GM12878 (cell line): Measurements from ENCODE around the gene PARN. TPM values are rescaled to one million over a fixed set of nuclear protein-coding genes. Genes with fewer than 3 reads are reported as not detected.
A peak's percentile ranks its signal among the peaks of the same experiment; 100 is the strongest.

ENCODE experiments used
- ATAC-seq: fragments of 200-7000 bp; cut with Tn5 transposase; 3 replicates; pipeline ENCODE4 v1.9.1; 2020; ENCODE audit warnings: mild to moderate bottlenecking, moderate library complexity
- BruUV-seq: library from RNA; stranded (reverse); fragments of 400-500 nt; replicated peaks from 2 replicates; lab custom pipeline; 2021; lab: Mats Ljungman, UMichigan
- CTCF ChIA-PET: fragments of 300-600 bp; sonication (Branson Sonifier 250); formaldehyde crosslinking; extraction: SDS; loops from one replicate; lab custom pipeline; 2021; ENCODE audit warnings: inconsistent platforms; lab: Yijun Ruan, JAX
- POLR2A ChIA-PET: fragments of 350-600 bp; formaldehyde crosslinking; extraction: SDS; loops from one replicate; lab custom pipeline; 2021; ENCODE audit warnings: inconsistent platforms; lab: Charles Lee
- RAD21 ChIA-PET: fragments of 300-600 bp; sonication (Branson Sonifier 250); formaldehyde crosslinking; loops from one replicate; lab custom pipeline; 2023; ENCODE audit warnings: antibody characterized with exemption; ENCODE audit not compliant: unreplicated experiment; lab: Charles Lee
- SMC1A ChIA-PET: fragments of 300-600 bp; sonication (Branson Sonifier 250); formaldehyde crosslinking; loops from one replicate; lab custom pipeline; 2023; ENCODE audit not compliant: unreplicated experiment, uncharacterized antibody; lab: Charles Lee
- DNase-seq: peaks from one replicate; pipeline ENCODE4 v3.0.0-alpha.2; 2011; ENCODE audit warnings: low read depth, low spot score
- FAIRE-seq: peaks from 3 replicates; lab custom pipeline; 2011; peaks lifted over from hg19 to GRCh38; lab: Jason Lieb, UNC
- H2AFZ ChIP-seq: 2 replicates; pipeline ENCODE4 v1.6.0; 2011; ENCODE audit warnings: low read depth, low read length, control low read depth; ENCODE audit not compliant: control insufficient read depth
- H3K27ac ChIP-seq: 2 replicates; pipeline ENCODE4 v1.5.1; 2011; ENCODE audit warnings: control low read depth; ENCODE audit not compliant: control insufficient read depth, insufficient read depth
- H3K27me3 ChIP-seq, 2 experiments: replicated peaks in 1 of 2; 2 replicates each; pipeline versions ENCODE4 v1.6.0 to v1.6.1; 2011; ENCODE audit warnings: low read length in 1 of 2; ENCODE audit not compliant: control insufficient read depth in 2 of 2, insufficient read depth in 2 of 2
- H3K36me3 ChIP-seq, 2 experiments: 2 replicates each; pipeline ENCODE4 v1.5.1; 2011; ENCODE audit warnings: low read length in 1 of 2; ENCODE audit not compliant: control insufficient read depth in 2 of 2, insufficient read depth in 2 of 2
- H3K4me1 ChIP-seq: 2 replicates; pipeline ENCODE4 v1.6.1; 2011; ENCODE audit warnings: mild to moderate bottlenecking, low read length, moderate library complexity, mixed read lengths; ENCODE audit not compliant: control insufficient read depth, insufficient read depth
- H3K4me2 ChIP-seq: 2 replicates; pipeline ENCODE4 v1.6.0; 2011; ENCODE audit warnings: control low read depth; ENCODE audit not compliant: control insufficient read depth, insufficient read depth
- H3K4me3 ChIP-seq: fragments of 200-600 bp; sonication (generic); 2 replicates; pipeline ENCODE4 v1.5.1; 2016
- H3K79me2 ChIP-seq: 2 replicates; pipeline ENCODE4 v1.6.0; 2011; ENCODE audit warnings: low read length; ENCODE audit not compliant: control insufficient read depth, insufficient read depth
- H3K9ac ChIP-seq: 2 replicates; pipeline ENCODE4 v1.8.0; 2011; ENCODE audit warnings: low read length, control low read depth, mixed read lengths; ENCODE audit not compliant: control insufficient read depth, insufficient read depth
- H3K9me3 ChIP-seq: replicated peaks from 3 replicates; pipeline ENCODE4 v1.5.1; 2011; ENCODE audit warnings: mild to moderate bottlenecking, low read length; ENCODE audit not compliant: control insufficient read depth, insufficient read depth
- H4K20me1 ChIP-seq: 2 replicates; pipeline ENCODE4 v1.6.0; 2011; ENCODE audit not compliant: control insufficient read depth, insufficient read depth
- ATF7 ChIP-seq: fragments of 450-650 bp; IDR thresholded peaks from 2 replicates; pipeline ENCODE4 v1.6.1; 2016; ENCODE audit warnings: low read depth, mild to moderate bottlenecking
- NBN ChIP-seq: fragments of 450-650 bp; IDR thresholded peaks from 2 replicates; pipeline ENCODE4 v1.6.1; 2016
- SMAD1 ChIP-seq: fragments of 450-650 bp; IDR thresholded peaks from 2 replicates; pipeline ENCODE4 v1.6.1; 2018; ENCODE audit warnings: mild to moderate bottlenecking, low read depth; ENCODE audit not compliant: partially characterized antibody
- ZBTB4 ChIP-seq: fragments of 450-650 bp; formaldehyde crosslinking; IDR thresholded peaks from 2 replicates; pipeline ENCODE4 v1.4.0; 2022; ENCODE audit warnings: mild to moderate bottlenecking, moderate library complexity
- WGBS: methylation state at CpG from one replicate; pipeline ENCODE4 v1.1.6; 2016; ENCODE audit warnings: low lambda C conversion rate; ENCODE audit not compliant: insufficient replicate concordance, insufficient coverage; ENCODE audit errors: missing lambda C conversion rate; 5-methylcytosine and 5-hydroxymethylcytosine counted together
- in situ Hi-C: fragments of 300-500 bp; cut with MboI; formaldehyde crosslinking; loops from 9 replicates; pipeline ENCODE4 v1.14.3; 2018; ENCODE audit warnings: mixed read lengths
- intact Hi-C: fragments of 100-400 bp; cut with micrococcal nuclease; formaldehyde crosslinking; loops from one replicate; pipeline ENCODE4 v1.14.2; 2022; ENCODE audit not compliant: unreplicated experiment
- polyA plus RNA-seq, 11 experiments: library from polyadenylated mRNA; depleted of rRNA in 4 of 11; unstranded in 6 of 11; stranded (reverse) in 5 of 11; fragments of >200 nt; fragmentation: Nextera tagmentation in 4 of 11; fragmentation: Illumina TruSeq in 1 of 11; extraction: Ambion mirVana in 4 of 11; extraction: Trizol in 1 of 11; gene quantifications; 1 replicate in 1 of 11; 2 replicates in 10 of 11; pipeline versions ENCODE4 v1.2.1 to v1.2.3, GENCODE V29; 2011 to 2016; ENCODE audit warnings: inconsistent platforms in 2 of 11, missing spikeins in 2 of 11, low read depth in 1 of 11
- total RNA-seq, 4 experiments: library from RNA; depleted of rRNA in 3 of 4; stranded (reverse); fragments of >200 nt in 3 of 4; fragmentation: Illumina TruSeq in 1 of 4; extraction: Trizol in 1 of 4; gene quantifications; 2 replicates each; pipeline versions ENCODE4 v1.2.1 to v1.2.3, GENCODE V29; 2013 to 2021

Gene PARN
- total and polyA plus RNA-seq, 10 of the 15 experiments (the other 5 are each of a cell fraction or from before 2014, with no cell fraction given), result 15.6 to 77.3 (median 47.7) TPM

GRCh38 chr16:14497245-14498082 lies 132.6 kb downstream of the PARN start:
- intact Hi-C loops, result no loop called here
- Histone ChIP-seq H3K9me3 (no peaks in the 10 kb centered on the region), H3K27me3 (no peaks in the 10 kb centered on the region), H3K4me1 (peaks cover 44% of the 10 kb centered on the region), H3K9ac (no peak overlapping the region), H4K20me1 (no peaks in the 10 kb centered on the region), H3K4me2 (no peak overlapping the region), H2AFZ (no peak overlapping the region), H3K4me3 (no peak overlapping the region)
- ChIA-PET RAD21 (interaction anchor here (1.2 to 1.9 kb wide), 4 partner anchors 187 to 212 kb away, joined by 4 to 8 read pairs (median 6); no protein-coding TSS in a partner anchor), SMC1A (interaction anchor here (0.5 to 8.4 kb wide), 5 partner anchors 11 to 577 kb away, joined by 3 to 95 read pairs (median 5); partner anchors contain the start of gene ERCC4)
- no peak for FAIRE-seq
- BruUV-seq, result no TSS peak
- TF ChIP-seq NBN (0 out of 2 replicates have a peak, but pooled peaks have one; percentile 51), ATF7 (no peak), ZBTB4 (no peak), SMAD1 (no peak)
- TF ChIP-seq, all 136 proteins: peak for 1
- 82% methylated on average over 7 of the region's 7 CpGs for WGBS
- H3K36me3 ChIP-seq, result peaks cover 7 to 8% of the 10 kb centered on the region in 2 experiments; a peak in 3 of 4 replicates
- in situ Hi-C loops, result no loop called here
- DNase-seq (no peak), ATAC-seq (no peak)
- no peak overlapping the region; the same call in 1 of the 2 replicates for H3K27ac ChIP-seq
- POLR2A ChIA-PET, result interaction anchor here (0.6 to 1.1 kb wide), 7 partner anchors 10 to 547 kb away, joined by 3 to 6 read pairs (median 3); no protein-coding TSS in a partner anchor
- CTCF ChIA-PET, result interaction anchor here (0.8 to 1.7 kb wide), 6 partner anchors 11 to 211 kb away, joined by 3 to 4 read pairs (median 3); no protein-coding TSS in a partner anchor
- H3K79me2 ChIP-seq, result peaks cover 13% of the 10 kb centered on the region
